ENCODE results near the gene APBA3.
A peak's percentile ranks its signal among the peaks of the same experiment; 100 is the strongest.

APBA3 gene

DNA sequence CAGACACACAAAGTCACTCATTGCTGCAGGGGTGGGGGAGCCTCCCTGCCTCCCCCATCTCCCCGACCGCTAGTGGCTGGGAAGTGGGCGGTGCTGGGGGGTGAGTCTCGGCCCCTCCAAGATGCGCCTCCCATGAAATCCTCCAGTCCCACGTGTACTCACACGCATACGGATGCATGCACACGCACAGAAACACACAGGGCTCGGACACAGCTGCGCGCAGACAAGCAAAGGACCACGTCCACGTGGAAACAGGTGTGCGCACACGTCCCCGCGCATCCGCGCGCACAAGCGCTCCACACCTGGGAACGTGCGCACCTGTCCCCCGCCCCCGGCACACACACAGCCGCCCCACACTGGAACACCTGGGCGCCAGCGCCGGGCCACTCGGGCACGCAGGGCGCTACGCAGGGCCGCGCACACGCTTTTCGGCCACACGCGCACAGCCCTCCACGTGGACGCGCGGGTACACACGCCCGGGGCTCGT lies 24.0 kb upstream of the APBA3 start (continued):
- TF ChIP-seq PATZ1 (tag by site-specific recombination; IDR thresholded peaks at IDR 0.05), result peak; percentile 66
- TF ChIP-seq ZBTB48 (tag by site-specific recombination; IDR thresholded peaks at IDR 0.05), result no peak
- TF ChIP-seq, protein P1, sequence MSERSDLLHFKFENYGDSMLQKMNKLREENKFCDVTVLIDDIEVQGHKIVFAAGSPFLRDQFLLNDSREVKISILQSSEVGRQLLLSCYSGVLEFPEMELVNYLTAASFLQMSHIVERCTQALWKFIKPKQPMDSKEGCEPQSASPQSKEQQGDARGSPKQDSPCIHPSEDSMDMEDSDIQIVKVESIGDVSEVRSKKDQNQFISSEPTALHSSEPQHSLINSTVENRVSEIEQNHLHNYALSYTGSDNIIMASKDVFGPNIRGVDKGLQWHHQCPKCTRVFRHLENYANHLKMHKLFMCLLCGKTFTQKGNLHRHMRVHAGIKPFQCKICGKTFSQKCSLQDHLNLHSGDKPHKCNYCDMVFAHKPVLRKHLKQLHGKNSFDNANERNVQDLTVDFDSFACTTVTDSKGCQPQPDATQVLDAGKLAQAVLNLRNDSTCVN (tag by site-specific recombination; optimal IDR thresholded peaks at IDR 0.05), result peak; percentile 100
- TF ChIP-seq ZNF777 (tag by site-specific recombination; IDR thresholded peaks at IDR 0.05; ENCODE audit: borderline replicate concordance), result peak; percentile 83; the same call in 1 of the 2 replicates
- peak; percentile 77 for TF ChIP-seq ZEB2 (tag by site-specific recombination; IDR thresholded peaks at IDR 0.05)
- TF ChIP-seq, protein P2, sequence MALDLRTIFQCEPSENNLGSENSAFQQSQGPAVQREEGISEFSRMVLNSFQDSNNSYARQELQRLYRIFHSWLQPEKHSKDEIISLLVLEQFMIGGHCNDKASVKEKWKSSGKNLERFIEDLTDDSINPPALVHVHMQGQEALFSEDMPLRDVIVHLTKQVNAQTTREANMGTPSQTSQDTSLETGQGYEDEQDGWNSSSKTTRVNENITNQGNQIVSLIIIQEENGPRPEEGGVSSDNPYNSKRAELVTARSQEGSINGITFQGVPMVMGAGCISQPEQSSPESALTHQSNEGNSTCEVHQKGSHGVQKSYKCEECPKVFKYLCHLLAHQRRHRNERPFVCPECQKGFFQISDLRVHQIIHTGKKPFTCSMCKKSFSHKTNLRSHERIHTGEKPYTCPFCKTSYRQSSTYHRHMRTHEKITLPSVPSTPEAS (tag by site-specific recombination; IDR thresholded peaks at IDR 0.05), result peak; percentile 42; the same call in 1 of the 2 replicates
- TF ChIP-seq ZNF335 (tag by site-specific recombination; conservative IDR thresholded peaks at IDR 0.05), result peak; percentile 88
- peak; percentile 97 for TF ChIP-seq ZBTB8A (tag by site-specific recombination; IDR thresholded peaks at IDR 0.05)
- no peak for TF ChIP-seq GFI1B (tag by site-specific recombination; IDR thresholded peaks at IDR 0.05)
- 0 out of 2 replicates have a peak, but pooled peaks have one; percentile 34 for TF ChIP-seq ZNF2 (tag by site-specific recombination; IDR thresholded peaks at IDR 0.05)
- TF ChIP-seq EGR2 (tag by site-specific recombination; IDR thresholded peaks at IDR 0.05; ENCODE audit: low read depth), result 0 out of 2 replicates have a peak, but pooled peaks have one; percentile 23
- TF ChIP-seq SCRT2 (tag by site-specific recombination; IDR thresholded peaks at IDR 0.05), result peak; percentile 53; the same call in 1 of the 2 replicates
- TF ChIP-seq ZNF768 (tag by site-specific recombination; IDR thresholded peaks at IDR 0.05), result 0 out of 2 replicates have a peak, but pooled peaks have one; percentile 15
- TF ChIP-seq, protein P3, sequence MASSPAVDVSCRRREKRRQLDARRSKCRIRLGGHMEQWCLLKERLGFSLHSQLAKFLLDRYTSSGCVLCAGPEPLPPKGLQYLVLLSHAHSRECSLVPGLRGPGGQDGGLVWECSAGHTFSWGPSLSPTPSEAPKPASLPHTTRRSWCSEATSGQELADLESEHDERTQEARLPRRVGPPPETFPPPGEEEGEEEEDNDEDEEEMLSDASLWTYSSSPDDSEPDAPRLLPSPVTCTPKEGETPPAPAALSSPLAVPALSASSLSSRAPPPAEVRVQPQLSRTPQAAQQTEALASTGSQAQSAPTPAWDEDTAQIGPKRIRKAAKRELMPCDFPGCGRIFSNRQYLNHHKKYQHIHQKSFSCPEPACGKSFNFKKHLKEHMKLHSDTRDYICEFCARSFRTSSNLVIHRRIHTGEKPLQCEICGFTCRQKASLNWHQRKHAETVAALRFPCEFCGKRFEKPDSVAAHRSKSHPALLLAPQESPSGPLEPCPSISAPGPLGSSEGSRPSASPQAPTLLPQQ (tag by site-specific recombination; IDR thresholded peaks at IDR 0.05), result 0 out of 2 replicates have a peak, but pooled peaks have one; percentile 32
- TF ChIP-seq SP3 (tag by site-specific recombination; IDR thresholded peaks at IDR 0.05), result peak; percentile 74
- TF ChIP-seq, protein P4, sequence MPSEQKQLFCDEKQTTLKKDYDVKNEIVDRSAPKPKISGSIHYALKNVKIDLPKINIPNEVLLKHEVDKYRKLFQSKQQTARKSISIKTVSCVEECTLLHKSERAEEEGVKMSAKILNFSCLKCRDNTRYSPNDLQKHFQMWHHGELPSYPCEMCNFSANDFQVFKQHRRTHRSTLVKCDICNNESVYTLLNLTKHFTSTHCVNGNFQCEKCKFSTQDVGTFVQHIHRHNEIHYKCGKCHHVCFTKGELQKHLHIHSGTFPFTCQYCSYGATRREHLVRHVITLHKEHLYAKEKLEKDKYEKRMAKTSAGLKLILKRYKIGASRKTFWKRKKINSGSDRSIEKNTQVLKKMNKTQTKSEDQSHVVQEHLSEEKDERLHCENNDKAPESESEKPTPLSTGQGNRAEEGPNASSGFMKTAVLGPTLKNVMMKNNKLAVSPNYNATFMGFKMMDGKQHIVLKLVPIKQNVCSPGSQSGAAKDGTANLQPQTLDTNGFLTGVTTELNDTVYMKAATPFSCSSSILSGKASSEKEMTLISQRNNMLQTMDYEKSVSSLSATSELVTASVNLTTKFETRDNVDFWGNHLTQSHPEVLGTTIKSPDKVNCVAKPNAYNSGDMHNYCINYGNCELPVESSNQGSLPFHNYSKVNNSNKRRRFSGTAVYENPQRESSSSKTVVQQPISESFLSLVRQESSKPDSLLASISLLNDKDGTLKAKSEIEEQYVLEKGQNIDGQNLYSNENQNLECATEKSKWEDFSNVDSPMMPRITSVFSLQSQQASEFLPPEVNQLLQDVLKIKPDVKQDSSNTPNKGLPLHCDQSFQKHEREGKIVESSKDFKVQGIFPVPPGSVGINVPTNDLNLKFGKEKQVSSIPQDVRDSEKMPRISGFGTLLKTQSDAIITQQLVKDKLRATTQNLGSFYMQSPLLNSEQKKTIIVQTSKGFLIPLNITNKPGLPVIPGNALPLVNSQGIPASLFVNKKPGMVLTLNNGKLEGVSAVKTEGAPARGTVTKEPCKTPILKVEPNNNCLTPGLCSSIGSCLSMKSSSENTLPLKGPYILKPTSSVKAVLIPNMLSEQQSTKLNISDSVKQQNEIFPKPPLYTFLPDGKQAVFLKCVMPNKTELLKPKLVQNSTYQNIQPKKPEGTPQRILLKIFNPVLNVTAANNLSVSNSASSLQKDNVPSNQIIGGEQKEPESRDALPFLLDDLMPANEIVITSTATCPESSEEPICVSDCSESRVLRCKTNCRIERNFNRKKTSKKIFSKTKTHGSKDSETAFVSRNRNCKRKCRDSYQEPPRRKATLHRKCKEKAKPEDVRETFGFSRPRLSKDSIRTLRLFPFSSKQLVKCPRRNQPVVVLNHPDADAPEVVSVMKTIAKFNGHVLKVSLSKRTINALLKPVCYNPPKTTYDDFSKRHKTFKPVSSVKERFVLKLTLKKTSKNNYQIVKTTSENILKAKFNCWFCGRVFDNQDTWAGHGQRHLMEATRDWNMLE (tag by site-specific recombination; conservative IDR thresholded peaks at IDR 0.05; ENCODE audit: low read depth), result no peak
- peak; percentile 94 for TF ChIP-seq ZNF398 (tag by site-specific recombination; IDR thresholded peaks at IDR 0.05)
- no peak for TF ChIP-seq MZF1 (tag by site-specific recombination; IDR thresholded peaks at IDR 0.05; ENCODE audit: borderline replicate concordance)
- no peak for TF ChIP-seq ZFP41 (tag by site-specific recombination; IDR thresholded peaks at IDR 0.05; ENCODE audit: borderline replicate concordance)
- no peak for TF ChIP-seq ZSCAN30 (tag by site-specific recombination; IDR thresholded peaks at IDR 0.05)
- TF ChIP-seq ZBTB10 (tag by site-specific recombination; IDR thresholded peaks at IDR 0.05), result peak; percentile 72; the same call in 1 of the 2 replicates
- TF ChIP-seq KLF1 (tag by site-specific recombination; IDR thresholded peaks at IDR 0.05), result peak; percentile 45
- TF ChIP-seq ZIC2 (tag by site-specific recombination; IDR thresholded peaks at IDR 0.05), result no peak

Measured in HEK293 (cell line).